Measurements from ENCODE around the gene RBMXL3.

Gene RBMXL3

GRCh38 chrX:115174548-115174947 lies 14.7 kb upstream of the RBMXL3 start:
- Histone ChIP-seq H3K27ac (ENCODE audit: low read length) (no peak overlapping the region), H4K20me1 (ENCODE audit: insufficient read depth, low read length) (no peaks in the 10 kb centered on the region), H2AFZ (ENCODE audit: low read length) (no peak overlapping the region), H3K36me3 (replicated peaks; ENCODE audit: insufficient read depth, low read length) (no peaks in the 10 kb centered on the region), H3K9me3 (replicated peaks; ENCODE audit: insufficient read depth, low read length) (no peaks in the 10 kb centered on the region), H3K4me2 (ENCODE audit: low read depth, low read length) (no peak overlapping the region), H3K79me2 (ENCODE audit: low read length) (no peaks in the 10 kb centered on the region), H3K27me3 (replicated peaks; ENCODE audit: insufficient read depth, low read length) (no peaks in the 10 kb centered on the region), H3K4me1 (ENCODE audit: low read length) (no peaks in the 10 kb centered on the region), H3K4me3 (ENCODE audit: low read length) (no peak overlapping the region), H3F3A (ENCODE audit: insufficient read depth, low read length) (no peaks in the 10 kb centered on the region), H3K9ac (ENCODE audit: low read length) (no peak overlapping the region), H3K9me2 (replicated peaks; ENCODE audit: insufficient read depth, low read length) (no peaks in the 10 kb centered on the region)
- TF ChIP-seq EZH2phosphoT487 (IDR thresholded peaks at IDR 0.05; ENCODE audit: low read length): no peak
- TF ChIP-seq CTCF (IDR thresholded peaks at IDR 0.05; ENCODE audit: low read length): no peak
- no peak for TF ChIP-seq EZH2 (optimal IDR thresholded peaks at IDR 0.05; ENCODE audit: low read depth, low read length)
- no peak for DNase-seq

- no peak overlapping the region for H3K4me2 ChIP-seq (ENCODE audit: low read depth, low read length)
- TF ChIP-seq EZH2phosphoT487 (IDR thresholded peaks at IDR 0.05; ENCODE audit: low read length) (no peak), CTCF (IDR thresholded peaks at IDR 0.05; ENCODE audit: low read length) (no peak), EZH2 (optimal IDR thresholded peaks at IDR 0.05; ENCODE audit: low read depth, low read length) (no peak)
Measured at GRCh38 chrX:115177932-115178331, 11.3 kb upstream of the RBMXL3 start.

GRCh38 chrX:115178473-115178872 lies 10.7 kb upstream of the RBMXL3 start:
- Histone ChIP-seq H3K4me1 (ENCODE audit: low read length) (no peaks in the 10 kb centered on the region), H3K4me2 (ENCODE audit: low read depth, low read length) (no peak overlapping the region), H3K9me2 (replicated peaks; ENCODE audit: insufficient read depth, low read length) (no peaks in the 10 kb centered on the region), H3K9me3 (replicated peaks; ENCODE audit: insufficient read depth, low read length) (no peaks in the 10 kb centered on the region), H3K27ac (ENCODE audit: low read length) (no peak overlapping the region), H3F3A (ENCODE audit: insufficient read depth, low read length) (no peaks in the 10 kb centered on the region), H3K79me2 (ENCODE audit: low read length) (no peaks in the 10 kb centered on the region), H3K9ac (ENCODE audit: low read length) (no peak overlapping the region), H3K4me3 (ENCODE audit: low read length) (no peak overlapping the region), H2AFZ (ENCODE audit: low read length) (no peak overlapping the region), H3K27me3 (replicated peaks; ENCODE audit: insufficient read depth, low read length) (no peaks in the 10 kb centered on the region), H4K20me1 (ENCODE audit: insufficient read depth, low read length) (no peaks in the 10 kb centered on the region), H3K36me3 (replicated peaks; ENCODE audit: insufficient read depth, low read length) (no peaks in the 10 kb centered on the region)
- no peak for TF ChIP-seq CTCF (IDR thresholded peaks at IDR 0.05; ENCODE audit: low read length)
- TF ChIP-seq EZH2 (optimal IDR thresholded peaks at IDR 0.05; ENCODE audit: low read depth, low read length): no peak
- TF ChIP-seq EZH2phosphoT487 (IDR thresholded peaks at IDR 0.05; ENCODE audit: low read length): no peak
- DNase-seq: no peak

More at GRCh38 chrX:115177932-115178331, 11.3 kb upstream of the RBMXL3 start:
- no peak overlapping the region for H3K4me3 ChIP-seq (ENCODE audit: low read length)
- no peak for DNase-seq
- H3K4me1 ChIP-seq (ENCODE audit: low read length): no peaks in the 10 kb centered on the region
- no peaks in the 10 kb centered on the region for H3K79me2 ChIP-seq (ENCODE audit: low read length)
- H3K27me3 ChIP-seq (replicated peaks; ENCODE audit: insufficient read depth, low read length): no peaks in the 10 kb centered on the region
- no peaks in the 10 kb centered on the region for H4K20me1 ChIP-seq (ENCODE audit: insufficient read depth, low read length)
- no peaks in the 10 kb centered on the region for H3K36me3 ChIP-seq (replicated peaks; ENCODE audit: insufficient read depth, low read length)
- no peaks in the 10 kb centered on the region for H3K9me3 ChIP-seq (replicated peaks; ENCODE audit: insufficient read depth, low read length)
- no peak overlapping the region for H3K9ac ChIP-seq (ENCODE audit: low read length)
- H3K27ac ChIP-seq (ENCODE audit: low read length): no peak overlapping the region
- no peak overlapping the region for H2AFZ ChIP-seq (ENCODE audit: low read length)
- H3F3A ChIP-seq (ENCODE audit: insufficient read depth, low read length): no peaks in the 10 kb centered on the region
- H3K9me2 ChIP-seq (replicated peaks; ENCODE audit: insufficient read depth, low read length): no peaks in the 10 kb centered on the region
